ENCODE results near the gene NTN1.

NTN1 gene

GRCh38 chr17:9183306-9183705 lies 162.0 kb downstream of the NTN1 start:
- DNase-seq (ENCODE audit: insufficient read length, low spot score) (no peak), FAIRE-seq (no peak)

- DNase-seq (ENCODE audit: insufficient read length, low spot score) (no peak), FAIRE-seq (no peak)
Observed at GRCh38 chr17:9185142-9185541, 163.8 kb downstream of the NTN1 start.

DNA sequence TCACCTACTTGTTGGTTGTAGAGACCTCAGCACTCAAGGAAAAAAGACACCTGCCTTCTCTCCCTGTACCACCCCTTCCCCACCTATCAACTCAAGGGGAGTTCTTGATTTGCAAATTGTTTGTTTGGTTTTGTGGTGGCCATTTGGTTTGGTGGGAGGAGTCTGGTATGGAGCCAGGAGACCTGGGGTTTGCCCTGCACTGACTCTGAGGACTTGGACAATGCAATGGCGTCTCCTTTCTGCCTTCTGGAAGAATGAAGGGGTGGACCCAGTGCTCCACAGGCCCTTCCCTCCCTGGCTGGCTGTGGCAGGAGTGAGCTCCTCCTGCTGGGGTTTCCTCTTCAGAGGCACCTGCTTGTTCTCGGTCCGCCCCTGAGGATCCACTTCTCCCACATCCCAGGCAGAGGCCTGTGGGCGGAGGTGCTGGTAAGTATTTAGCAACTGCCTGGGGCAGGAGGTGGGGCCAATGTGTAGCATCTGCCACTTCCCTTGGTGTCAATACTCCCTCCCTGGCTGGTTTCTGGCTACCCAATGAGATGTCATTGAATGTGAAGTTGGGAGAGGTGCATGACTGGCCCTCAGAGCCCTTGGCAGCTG lies 164.5 kb downstream of the NTN1 start:
- no peak for FAIRE-seq
- no peak for DNase-seq (ENCODE audit: insufficient read length, low spot score)

DNA sequence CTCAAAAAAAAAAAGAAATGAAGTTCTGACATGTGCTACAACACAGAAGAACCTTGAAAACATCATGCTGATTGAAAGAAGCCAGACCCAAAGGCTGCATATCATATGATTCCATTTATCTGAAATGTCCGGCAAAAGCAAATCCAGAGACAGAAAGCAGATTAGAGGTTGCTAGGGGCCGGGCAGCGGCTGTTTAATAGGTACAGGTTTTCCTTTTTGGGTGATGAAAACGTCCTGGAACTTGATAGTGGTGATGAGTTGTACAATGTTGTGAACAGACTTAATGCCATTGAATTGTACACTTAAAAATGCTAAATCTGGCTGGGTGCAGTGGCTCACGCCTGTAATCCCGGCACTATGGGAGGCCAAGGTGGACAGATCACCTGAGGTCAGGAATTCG lies 166.5 kb downstream of the NTN1 start:
- no peak for FAIRE-seq

DNA sequence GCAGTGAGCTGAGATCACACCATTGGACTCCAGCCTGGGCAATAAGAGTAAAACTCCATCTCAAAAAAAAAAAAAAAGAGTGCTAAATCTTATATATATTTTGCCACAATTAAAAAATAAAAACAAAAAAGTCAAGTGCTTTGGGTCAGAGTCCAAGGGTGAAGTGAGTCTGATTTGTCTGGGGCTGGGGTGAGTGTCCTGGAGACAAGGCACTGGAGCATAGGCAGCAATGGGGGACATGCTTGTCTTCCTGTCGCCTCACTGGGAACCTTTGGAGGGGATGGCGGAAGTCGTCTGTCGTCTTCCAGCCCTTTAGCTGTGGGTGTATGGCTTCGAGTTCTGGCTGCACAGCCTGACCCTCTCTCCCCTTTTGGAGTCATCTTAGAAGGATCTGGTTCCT lies 167.1 kb downstream of the NTN1 start:
- DNase-seq (ENCODE audit: insufficient read length, low spot score), result no peak
- FAIRE-seq, result no peak

More for the DNA sequence above, 166.5 kb downstream of the NTN1 start:
- DNase-seq (ENCODE audit: insufficient read length, low spot score), result no peak

GRCh38 chr17:9189870-9190269 lies 168.6 kb downstream of the NTN1 start:
- no peak for FAIRE-seq
- DNase-seq (ENCODE audit: insufficient read length, low spot score), result no peak

DNA sequence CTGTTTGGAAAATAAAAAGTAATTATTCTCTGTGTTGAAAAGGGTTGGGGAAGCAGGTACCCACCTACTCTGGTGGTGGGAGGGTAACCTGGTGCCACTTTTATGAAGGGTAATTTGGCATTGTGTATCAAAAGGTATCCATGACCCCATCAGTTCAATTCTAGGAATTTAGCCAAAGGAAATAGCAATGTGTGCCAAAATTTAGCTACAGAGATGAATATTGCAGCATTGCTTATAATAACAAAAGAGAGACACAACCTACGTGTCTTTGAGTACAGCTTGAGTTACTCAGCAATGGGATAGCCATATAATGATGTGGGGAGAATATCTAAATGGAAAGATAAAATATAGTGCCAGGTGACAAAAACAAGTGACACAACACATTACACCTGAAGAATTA lies 170.7 kb downstream of the NTN1 start:
- FAIRE-seq, result no peak

GRCh38 chr17:9195411-9195810 lies 174.1 kb downstream of the NTN1 start:
- no peak for DNase-seq (ENCODE audit: insufficient read length, low spot score)
- no peak for FAIRE-seq

More for the DNA sequence above, 170.7 kb downstream of the NTN1 start:
- DNase-seq (ENCODE audit: insufficient read length, low spot score), result no peak

DNA sequence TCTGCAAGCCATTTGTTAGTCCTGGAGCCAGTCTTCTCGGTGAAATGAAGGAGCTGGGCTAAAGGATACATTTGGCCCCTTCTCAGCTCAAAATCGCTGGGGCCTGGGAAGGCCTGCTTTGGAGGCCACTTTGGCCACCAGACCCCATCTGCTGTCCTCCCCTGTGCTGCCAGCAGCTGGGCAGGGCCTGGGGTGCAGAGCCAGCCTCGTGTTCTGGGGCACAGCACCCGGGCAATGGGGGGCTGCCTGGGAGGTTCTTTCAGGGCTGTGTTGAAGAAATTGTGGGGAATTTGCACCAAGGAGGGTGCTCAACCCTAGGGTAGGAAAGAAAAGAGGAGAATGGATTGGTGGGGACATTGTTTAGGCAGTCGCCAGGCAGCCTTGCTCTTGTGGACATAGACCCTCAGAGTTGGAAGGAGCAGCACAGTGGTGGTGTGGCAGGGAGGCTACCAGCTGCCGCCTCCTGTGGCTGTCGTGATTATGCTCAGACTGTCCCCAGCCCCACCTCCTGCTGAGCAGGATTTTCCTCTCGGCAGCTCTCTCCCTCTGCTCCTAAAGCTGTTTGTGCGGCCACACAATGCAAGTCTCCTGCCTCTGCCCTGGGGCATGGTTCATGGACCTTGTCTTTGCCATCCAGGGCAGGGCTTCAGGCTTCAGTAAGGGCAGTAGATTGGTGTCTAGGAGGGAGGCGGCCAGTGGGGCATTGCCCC lies 174.8 kb downstream of the NTN1 start:
- no peak for DNase-seq (ENCODE audit: insufficient read length, low spot score)
- no peak for FAIRE-seq

DNA sequence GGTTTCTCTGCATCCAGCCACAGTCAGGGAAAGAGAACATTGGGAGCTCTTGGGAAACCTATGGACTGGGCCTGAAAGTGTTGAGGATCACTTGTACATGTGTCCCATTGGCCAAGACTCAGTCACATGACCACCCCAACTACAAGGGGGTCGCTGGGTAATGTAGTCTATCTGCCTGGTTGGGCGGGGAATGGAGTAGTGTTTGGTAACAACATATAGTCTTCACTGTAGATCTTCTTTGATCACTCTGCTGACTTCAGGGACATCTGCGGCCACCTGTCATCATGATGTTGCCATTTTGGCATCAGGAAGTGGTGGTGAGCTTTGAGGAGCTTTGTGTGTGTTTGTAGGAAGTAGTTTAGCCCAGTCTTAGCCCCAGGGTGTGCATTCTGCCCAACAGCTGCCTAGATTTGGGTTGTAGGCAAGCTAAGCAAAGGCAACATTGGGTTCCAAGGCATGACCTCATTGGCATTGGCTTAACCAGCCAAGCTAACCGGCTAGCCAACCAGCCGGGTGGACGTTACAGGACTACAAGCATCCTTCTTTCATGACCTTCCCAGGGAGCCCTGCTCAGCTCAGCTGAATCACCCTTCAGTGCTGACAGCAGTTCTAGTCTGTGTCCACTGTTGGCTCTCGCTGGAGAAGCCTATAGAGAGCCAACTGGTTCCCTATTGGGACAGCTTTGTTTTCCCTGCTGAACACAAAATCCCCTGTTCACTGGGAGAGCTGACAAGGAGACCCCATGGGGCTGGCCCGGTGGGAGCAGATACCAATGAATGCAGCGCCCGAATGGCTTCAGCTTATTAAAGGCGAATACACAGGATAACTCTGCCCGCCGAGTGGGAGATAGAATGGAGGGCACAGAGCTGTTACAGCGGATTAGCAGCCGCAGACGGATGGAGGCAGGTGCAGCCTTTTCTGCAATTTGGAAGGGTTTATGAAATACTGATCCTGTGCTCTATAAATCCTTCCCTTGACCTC lies 178.6 kb downstream of the NTN1 start:
- DNase-seq (ENCODE audit: insufficient read length, low spot score), result no peak
- FAIRE-seq, result no peak

DNA sequence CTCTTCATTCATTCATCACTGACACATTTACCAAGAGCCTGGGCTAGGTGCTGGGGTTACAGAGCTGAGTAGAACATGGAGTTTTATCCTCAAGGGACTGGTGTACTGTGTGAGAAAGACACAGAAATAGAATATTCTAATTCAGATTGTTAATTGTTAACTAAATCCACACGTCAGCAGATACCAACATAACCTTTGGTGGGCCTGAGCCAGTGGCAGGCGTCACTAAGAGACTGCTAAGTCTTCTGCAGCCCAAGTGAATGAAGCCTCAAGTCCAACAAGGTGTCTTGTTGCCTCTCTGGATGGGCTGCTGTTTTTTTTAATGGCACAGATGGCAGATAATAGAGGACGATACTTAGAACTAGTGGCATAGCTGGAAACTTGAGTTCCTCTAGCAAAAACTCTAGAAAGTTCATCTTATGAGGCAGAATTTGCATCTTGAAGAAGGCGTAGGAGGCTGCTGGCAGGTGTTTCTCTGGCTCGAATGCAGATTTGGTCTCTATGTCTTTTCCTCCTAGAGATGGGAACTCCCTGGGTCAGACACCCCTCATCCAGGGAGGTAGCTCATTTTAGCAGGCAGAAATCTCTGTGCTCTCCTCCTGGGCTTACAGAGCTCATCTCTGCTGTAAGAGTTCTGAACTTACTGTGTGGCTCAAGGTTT lies 179.5 kb downstream of the NTN1 start:
- no peak for DNase-seq (ENCODE audit: insufficient read length, low spot score)
- no peak for FAIRE-seq

DNA sequence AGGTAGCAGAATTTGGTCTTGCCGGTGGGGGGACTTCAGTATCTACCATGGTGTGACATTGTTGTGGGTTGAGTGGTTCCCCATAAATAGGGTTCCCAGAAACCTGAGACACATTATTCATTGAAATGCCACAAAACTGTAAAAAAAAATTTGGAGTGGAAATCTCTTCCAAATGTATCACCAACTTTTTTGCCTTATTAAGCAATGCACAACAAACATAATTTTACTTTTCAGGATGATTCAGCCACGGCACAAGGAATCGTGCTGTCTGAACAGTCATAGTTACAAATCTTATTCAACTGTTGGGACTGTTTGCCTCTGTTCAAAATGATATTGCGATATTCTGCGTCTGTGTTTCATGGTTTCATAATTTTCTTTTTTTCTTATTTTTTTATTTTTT lies 181.2 kb downstream of the NTN1 start:
- no peak for DNase-seq (ENCODE audit: insufficient read length, low spot score)
- no peak for FAIRE-seq

GRCh38 chr17:9203771-9204425 lies 182.6 kb downstream of the NTN1 start:
- DNase-seq (ENCODE audit: insufficient read length, low spot score) (no peak), FAIRE-seq (no peak)

DNA sequence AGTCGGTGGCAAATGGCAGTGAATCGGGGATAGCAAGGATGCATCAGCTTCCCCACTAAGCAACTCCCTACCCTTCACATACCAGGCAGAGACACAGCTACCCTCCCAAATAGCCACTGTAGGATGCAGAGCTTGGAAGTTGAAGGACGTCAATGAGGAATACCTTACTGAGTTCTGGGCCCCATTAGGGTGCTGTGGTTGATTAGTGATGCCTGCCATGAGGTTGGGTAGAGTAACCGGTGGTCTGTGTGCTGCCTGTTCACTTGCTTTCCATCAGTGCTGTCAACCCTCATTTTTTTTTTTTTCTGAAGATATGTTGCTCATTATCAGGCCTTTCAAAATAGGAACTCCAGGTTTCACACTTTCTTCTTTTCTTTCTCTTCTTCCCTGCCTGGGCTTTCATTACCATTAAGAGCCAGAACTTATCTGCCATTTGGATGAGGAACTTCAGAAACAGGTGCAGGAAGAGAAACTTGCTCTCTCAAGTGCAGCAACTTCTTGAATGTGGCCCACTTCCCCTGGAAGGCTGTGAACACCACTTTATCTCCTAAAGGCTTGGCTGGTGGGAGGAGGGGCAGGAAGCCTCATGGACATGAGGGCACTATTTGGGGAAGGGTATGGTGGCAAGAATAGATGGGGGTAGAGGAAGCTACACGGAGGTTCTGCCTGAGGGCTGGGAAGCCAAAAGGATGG lies 183.5 kb downstream of the NTN1 start:
- FAIRE-seq (no peak), DNase-seq (ENCODE audit: insufficient read length, low spot score) (no peak)

- no peak for DNase-seq (ENCODE audit: insufficient read length, low spot score)
- FAIRE-seq, result no peak
Observed at GRCh38 chr17:9205520-9206409, 184.5 kb downstream of the NTN1 start.

DNA sequence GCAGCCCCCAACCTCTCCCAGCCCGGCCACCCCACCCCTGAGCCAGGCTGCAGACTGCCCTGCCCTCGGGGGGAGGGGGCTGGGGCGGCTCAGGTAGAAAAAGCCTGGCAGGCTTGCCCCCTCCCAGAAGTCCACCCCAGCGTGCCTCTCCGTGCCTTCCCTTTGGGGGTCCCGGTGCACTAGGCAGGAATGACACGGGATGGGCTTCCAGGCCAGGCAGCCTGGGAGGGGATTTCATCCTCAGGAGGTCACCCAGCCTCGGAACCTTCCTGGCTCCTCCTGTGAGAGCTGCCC lies 185.0 kb downstream of the NTN1 start:
- FAIRE-seq (no peak), DNase-seq (ENCODE audit: insufficient read length, low spot score) (no peak)

DNA sequence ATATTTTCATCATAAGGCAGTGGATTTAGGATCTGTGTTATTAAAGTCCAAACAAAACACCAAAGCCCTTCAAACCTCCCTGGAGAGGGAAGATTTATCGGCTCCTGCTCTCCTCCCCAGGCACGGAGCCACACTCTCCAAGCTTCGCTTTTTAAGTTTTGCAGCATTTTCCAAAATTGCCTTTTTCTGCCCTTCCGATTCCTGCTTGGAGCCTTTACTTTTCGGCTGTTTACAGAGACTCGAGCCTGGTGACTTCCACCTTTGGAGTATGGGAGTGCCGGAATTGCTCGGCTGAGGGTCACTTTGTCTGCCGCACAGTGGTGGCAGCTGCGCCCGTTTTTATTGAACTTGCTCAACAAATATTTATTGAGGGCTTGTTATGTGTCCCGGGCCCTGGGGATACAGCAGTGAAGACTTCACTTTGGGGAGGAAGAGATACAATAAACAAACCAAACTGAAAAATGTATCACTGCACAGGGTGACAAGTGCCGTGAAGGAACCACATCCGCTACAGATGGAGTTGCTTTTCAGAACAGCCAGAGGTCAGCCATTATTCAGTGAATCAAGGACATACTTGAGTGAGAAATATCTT lies 185.5 kb downstream of the NTN1 start:
- FAIRE-seq (no peak), DNase-seq (ENCODE audit: insufficient read length, low spot score) (no peak)

DNA sequence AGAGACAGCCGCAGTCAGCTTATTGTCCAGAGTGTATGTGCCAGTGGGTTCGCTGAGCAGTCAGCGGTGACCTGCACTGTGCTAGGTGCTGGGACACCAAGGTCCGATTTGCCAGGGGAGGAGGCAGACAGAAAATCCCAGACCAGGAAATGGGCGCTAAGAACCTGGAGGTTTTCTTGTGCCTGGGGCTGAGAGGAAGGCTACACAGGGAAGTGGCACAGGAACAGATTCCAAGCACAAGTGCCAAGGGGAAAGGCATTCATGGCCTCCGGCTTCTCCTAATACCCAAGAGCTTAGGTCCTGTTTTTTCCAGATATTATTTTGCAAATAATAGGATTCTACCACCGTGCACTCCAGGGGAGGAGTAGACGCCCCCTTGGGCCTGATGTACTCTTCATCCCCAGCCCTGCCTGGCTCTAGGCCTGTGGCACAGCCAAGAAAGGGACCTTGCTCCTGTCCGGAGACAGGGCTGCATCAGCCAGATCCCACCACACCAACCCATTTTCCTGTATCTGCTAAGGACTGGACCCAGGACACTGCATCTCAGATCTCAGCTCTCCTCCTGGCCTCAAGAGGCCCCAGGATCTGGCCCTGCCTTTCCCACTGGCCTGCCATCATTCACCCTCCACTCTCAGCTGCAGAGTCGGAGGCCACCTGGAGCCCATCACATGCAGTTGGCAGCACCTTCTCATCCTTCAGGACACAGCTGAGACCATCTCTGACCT lies 187.2 kb downstream of the NTN1 start:
- no peak for FAIRE-seq
- no peak for DNase-seq (ENCODE audit: insufficient read length, low spot score)
